Measurements from ENCODE around the gene COMMD3.

Gene COMMD3

GRCh38 chr10:22366771-22367170 is 50.6 kb downstream of the COMMD3 start:
- DNase-seq (ENCODE audit: low spot score) = no peak

DNA sequence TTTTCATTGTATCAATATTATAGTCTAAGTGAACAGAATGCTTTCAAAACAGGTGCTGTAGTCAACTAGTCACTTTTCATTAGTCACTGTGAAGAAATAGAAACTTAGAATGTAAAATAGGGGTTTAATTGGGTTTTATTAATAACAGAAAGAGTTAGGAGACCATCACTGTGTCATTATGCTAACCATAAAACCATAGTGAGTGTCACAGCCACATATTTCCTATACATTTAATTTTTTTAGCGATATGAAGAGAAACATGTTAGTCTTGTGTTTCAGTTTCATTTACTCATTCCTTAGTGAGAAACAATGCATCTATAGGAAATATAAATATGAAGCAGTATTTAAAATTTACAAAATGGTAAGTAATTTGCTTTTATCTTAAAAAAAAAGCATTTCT is 51.3 kb downstream of the COMMD3 start:
- no peak for DNase-seq (ENCODE audit: low spot score)

DNA sequence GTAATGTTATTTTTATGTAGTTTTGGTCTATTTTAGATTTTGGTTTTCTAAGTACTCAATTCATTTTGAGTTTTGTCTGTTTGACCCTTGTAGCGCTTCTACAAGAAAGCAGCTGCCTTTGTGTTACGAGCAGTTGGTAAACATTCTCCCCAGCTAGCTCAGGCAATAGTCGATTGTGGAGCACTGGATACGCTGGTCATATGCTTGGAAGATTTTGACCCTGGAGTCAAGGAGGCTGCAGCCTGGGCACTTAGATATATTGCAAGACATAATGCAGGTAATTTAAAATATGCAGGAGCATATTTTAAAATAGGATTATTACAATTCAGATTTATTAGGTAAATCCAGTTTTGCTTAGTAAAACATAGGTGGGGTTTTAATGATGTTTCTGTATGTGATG is 52.2 kb downstream of the COMMD3 start:
- DNase-seq (ENCODE audit: low spot score) = no peak

DNA sequence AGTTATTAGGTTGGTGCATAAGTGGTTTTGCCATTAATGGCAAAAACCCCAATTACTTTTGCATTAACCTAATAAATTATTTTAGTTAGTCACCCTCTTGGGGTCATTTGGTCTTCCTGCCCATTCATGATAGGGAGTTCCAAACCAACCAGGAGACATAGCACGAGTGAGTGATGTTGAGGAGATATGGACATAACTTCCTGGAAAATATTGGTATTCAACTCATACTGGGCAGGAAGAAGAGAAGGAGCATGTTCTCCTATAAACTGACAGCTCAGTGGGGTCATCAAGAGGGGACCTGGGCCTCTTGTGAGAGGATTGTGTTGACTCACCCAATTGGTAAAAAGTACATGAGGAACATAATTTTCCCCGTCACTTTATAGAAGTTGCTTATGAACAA is 52.8 kb downstream of the COMMD3 start:
- no peak for DNase-seq (ENCODE audit: low spot score)

DNA sequence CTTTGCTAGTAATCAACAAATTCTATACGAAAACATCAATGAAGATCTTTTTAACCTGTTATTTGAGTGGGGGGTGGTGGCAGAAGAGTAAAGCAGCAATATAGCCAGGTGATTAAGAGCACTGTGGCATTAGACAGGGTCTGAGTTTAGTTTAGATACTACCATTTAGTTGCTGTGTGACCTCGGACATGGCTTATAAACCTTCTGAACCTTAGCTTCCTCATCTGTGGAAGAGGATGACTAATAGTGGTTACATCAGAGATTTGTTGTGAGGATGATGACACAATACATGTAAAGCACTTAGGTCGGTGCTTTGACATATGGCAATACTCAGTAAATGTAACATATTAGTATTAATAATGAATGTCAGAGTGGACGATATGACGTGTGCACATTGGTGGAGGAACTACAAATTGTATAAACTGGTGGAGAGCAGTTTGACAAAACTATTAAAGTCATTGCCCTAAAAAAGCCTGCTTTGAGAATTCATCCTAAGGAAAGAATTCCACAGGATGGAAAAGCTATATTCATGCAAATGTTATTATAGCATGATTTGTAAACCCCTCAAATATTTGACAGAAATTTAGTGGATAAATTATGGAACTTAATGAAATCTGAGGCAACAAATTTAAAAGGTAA is 53.4 kb downstream of the COMMD3 start:
- no peak for DNase-seq (ENCODE audit: low spot score)
